H1 (cell line): Measurements from ENCODE around the gene TMC6. TPM values are rescaled to one million over a fixed set of nuclear protein-coding genes. Genes with fewer than 3 reads are reported as not detected.

ENCODE experiments used
- CTCF ChIA-PET: fragments of 300-600 bp; sonication (Branson Sonifier 250); formaldehyde crosslinking; loops from one replicate; lab custom pipeline; 2021; ENCODE audit not compliant: partially characterized antibody; lab: Charles Lee
- POLR2A ChIA-PET: fragments of 300-600 bp; sonication (Branson Sonifier 250); formaldehyde crosslinking; loops from one replicate; lab custom pipeline; 2021; ENCODE audit warnings: inconsistent platforms; ENCODE audit not compliant: partially characterized antibody; lab: Charles Lee
- DNase-seq, 2 experiments: peaks; one replicate each; pipeline versions ENCODE4 v3.0.0 to v3.0.0-alpha.2; 2010 to 2022; ENCODE audit warnings: low spot score in 2 of 2, low read depth in 1 of 2, mixed read lengths in 1 of 2
- FAIRE-seq: peaks from 2 replicates; lab custom pipeline; 2011; peaks lifted over from hg19 to GRCh38; lab: Jason Lieb, UNC
- H2AFZ ChIP-seq: 2 replicates; pipeline ENCODE4 v1.8.1; 2012; ENCODE audit warnings: low read length, inconsistent platforms
- H2AK5ac ChIP-seq: 2 replicates; pipeline ENCODE4 v1.6.1; 2013; ENCODE audit warnings: low read depth, low read length
- H2BK120ac ChIP-seq: replicated peaks from 2 replicates; pipeline ENCODE3; 2013; ENCODE audit warnings: low read depth, low read length, inconsistent platforms
- H2BK12ac ChIP-seq: 2 replicates; pipeline ENCODE4 v1.6.1; 2013; ENCODE audit warnings: low read depth, low read length
- H2BK15ac ChIP-seq: 2 replicates; pipeline ENCODE4 v1.6.1; 2013; ENCODE audit warnings: low read length
- H2BK20ac ChIP-seq: 2 replicates; pipeline ENCODE4 v1.6.1; 2013; ENCODE audit warnings: low read length
- H2BK5ac ChIP-seq: 2 replicates; pipeline ENCODE4 v1.6.1; 2013; ENCODE audit warnings: low read depth, low read length
- H3K14ac ChIP-seq: 2 replicates; pipeline ENCODE4 v1.6.1; 2013; ENCODE audit warnings: inconsistent platforms; ENCODE audit not compliant: insufficient read length
- H3K18ac ChIP-seq: 2 replicates; pipeline ENCODE4 v1.6.1; 2013; ENCODE audit warnings: low read length; ENCODE audit errors: extremely low read depth
- H3K23ac ChIP-seq: 2 replicates; pipeline ENCODE4 v1.6.1; 2013; ENCODE audit warnings: inconsistent platforms; ENCODE audit not compliant: insufficient read length
- H3K23me2 ChIP-seq: 2 replicates; pipeline ENCODE4 v1.6.1; 2013; ENCODE audit warnings: low read depth, low read length
- H3K27ac ChIP-seq: 2 replicates; pipeline ENCODE4 v1.6.1; 2011; ENCODE audit warnings: low read depth, low read length, inconsistent platforms
- H3K27me3 ChIP-seq, 4 experiments: replicated peaks in 1 of 4; 1 replicate in 1 of 4; 2 replicates in 3 of 4; pipeline versions ENCODE4 v1.6.1 to v1.8.1; 2011 to 2013; ENCODE audit warnings: low read length in 3 of 4, mild to moderate bottlenecking in 3 of 4, inconsistent platforms in 2 of 4, mixed read lengths in 2 of 4, moderate library complexity in 1 of 4; ENCODE audit not compliant: control insufficient read depth in 3 of 4, insufficient read depth in 3 of 4; ENCODE audit errors: extremely low read depth in 1 of 4
- H3K36me3 ChIP-seq, 4 experiments: 2 replicates each; pipeline versions ENCODE4 v1.6.1 to v1.8.1; 2011 to 2013; ENCODE audit warnings: mild to moderate bottlenecking in 4 of 4, low read length in 3 of 4, moderate library complexity in 2 of 4, control low read depth in 1 of 4, inconsistent platforms in 1 of 4; ENCODE audit not compliant: insufficient read depth in 4 of 4, control insufficient read depth in 2 of 4
- H3K4ac ChIP-seq: replicated peaks from 2 replicates; pipeline ENCODE3; 2013; ENCODE audit warnings: low read length, low read depth, mixed read lengths, inconsistent platforms; ENCODE audit not compliant: insufficient read length
- H3K4me1 ChIP-seq, 4 experiments: replicated peaks in 1 of 4; 1 replicate in 1 of 4; 2 replicates in 3 of 4; pipeline versions ENCODE4 v1.6.1 to v1.8.1; 2011 to 2013; ENCODE audit warnings: low read length in 3 of 4, inconsistent platforms in 2 of 4, mixed read lengths in 1 of 4; ENCODE audit not compliant: insufficient read depth in 4 of 4, control insufficient read depth in 3 of 4
- H3K4me2 ChIP-seq, 2 experiments: 2 replicates each; pipeline versions ENCODE4 v1.6.1 to v1.8.1; 2011 to 2013; ENCODE audit warnings: low read depth in 2 of 2, low read length in 2 of 2, control low read depth in 1 of 2, inconsistent platforms in 1 of 2, mild to moderate bottlenecking in 1 of 2; ENCODE audit not compliant: insufficient read depth in 1 of 2
- H3K4me3 ChIP-seq, 4 experiments: fragments of 200-600, 300-600 bp in 1 of 4; sonication (generic), shearing (Covaris generic), sonication (Bioruptor Twin) in 1 of 4; 2 replicates each; pipeline versions ENCODE4 v1.5.1 to v1.8.1; 2011 to 2016; ENCODE audit warnings: low read length in 4 of 4, low read depth in 3 of 4, control low read depth in 2 of 4, inconsistent platforms in 2 of 4, mild to moderate bottlenecking in 2 of 4, mixed read lengths in 1 of 4, moderate library complexity in 1 of 4; ENCODE audit not compliant: insufficient read depth in 2 of 4; ENCODE audit errors: extremely low read depth in 1 of 4
- H3K56ac ChIP-seq: replicated peaks from 2 replicates; pipeline ENCODE3; 2013; ENCODE audit warnings: low read depth, mild to moderate bottlenecking, mixed read lengths, low read length, inconsistent platforms; ENCODE audit not compliant: insufficient read length
- H3K79me1 ChIP-seq: 2 replicates; pipeline ENCODE4 v1.6.1; 2013; ENCODE audit warnings: low read depth, low read length, control low read depth
- H3K79me2 ChIP-seq, 2 experiments: 2 replicates each; pipeline versions ENCODE4 v1.6.1 to v1.8.1; 2012 to 2013; ENCODE audit warnings: low read length in 2 of 2, mild to moderate bottlenecking in 2 of 2, inconsistent platforms in 1 of 2; ENCODE audit not compliant: insufficient read depth in 2 of 2, control insufficient read depth in 1 of 2
- H3K9ac ChIP-seq, 4 experiments: replicated peaks in 1 of 4; 1 replicate in 1 of 4; 2 replicates in 3 of 4; pipeline versions ENCODE4 v1.6.1 to v1.8.1; 2011 to 2013; ENCODE audit warnings: low read depth in 3 of 4, low read length in 3 of 4, control low read depth in 2 of 4, mild to moderate bottlenecking in 2 of 4, moderate library complexity in 2 of 4, inconsistent platforms in 1 of 4; ENCODE audit errors: extremely low read depth in 1 of 4
- H3K9me3 ChIP-seq, 2 experiments: 2 replicates each; pipeline versions ENCODE4 v1.6.1 to v1.8.1; 2012 to 2013; ENCODE audit warnings: mild to moderate bottlenecking in 2 of 2, moderate library complexity in 2 of 2, control low read depth in 1 of 2, inconsistent platforms in 1 of 2, low read depth in 1 of 2, low read length in 1 of 2, mixed read lengths in 1 of 2; ENCODE audit not compliant: insufficient read depth in 2 of 2
- H4K20me1 ChIP-seq, 2 experiments: replicated peaks in 1 of 2; 2 replicates each; pipeline versions ENCODE3 to v1.8.1; 2011 to 2013; ENCODE audit warnings: inconsistent platforms in 2 of 2, low read length in 2 of 2, mild to moderate bottlenecking in 1 of 2; ENCODE audit not compliant: insufficient read depth in 2 of 2, control insufficient read depth in 1 of 2
- H4K5ac ChIP-seq: 2 replicates; pipeline ENCODE4 v1.6.1; 2013; ENCODE audit warnings: low read length, low read depth, mixed read lengths, inconsistent platforms; ENCODE audit not compliant: insufficient read length
- H4K8ac ChIP-seq: 2 replicates; pipeline ENCODE4 v1.8.0; 2013; ENCODE audit warnings: mild to moderate bottlenecking, moderate library complexity, low read length, inconsistent platforms; ENCODE audit not compliant: insufficient read depth; ENCODE audit errors: extremely low read depth
- H4K91ac ChIP-seq: replicated peaks from 2 replicates; pipeline ENCODE3; 2013; ENCODE audit warnings: low read length, mixed read lengths, inconsistent platforms; ENCODE audit not compliant: insufficient read length
- ATF2 ChIP-seq: IDR thresholded peaks from 2 replicates; pipeline ENCODE4 v1.6.1; 2012; ENCODE audit warnings: low read length, inconsistent platforms
- BRCA1 ChIP-seq: IDR thresholded peaks from 2 replicates; pipeline ENCODE4 v1.6.1; 2012; ENCODE audit warnings: low read depth, low read length, improper control_type of control experiment
- CHD1 ChIP-seq: IDR thresholded peaks from 2 replicates; pipeline ENCODE4 v1.6.1; 2012; ENCODE audit warnings: low read depth, low read length, improper control_type of control experiment
- CHD2 ChIP-seq: IDR thresholded peaks from 2 replicates; pipeline ENCODE4 v1.6.1; 2012; ENCODE audit warnings: low read length, improper control_type of control experiment
- FOSL1 ChIP-seq: IDR thresholded peaks from 2 replicates; pipeline ENCODE4 v1.6.1; 2011; ENCODE audit warnings: mild to moderate bottlenecking, low read depth, low read length, moderate library complexity; ENCODE audit not compliant: insufficient read depth
- NRF1 ChIP-seq: IDR thresholded peaks from 2 replicates; pipeline ENCODE4 v1.6.1; 2011; ENCODE audit warnings: mild to moderate bottlenecking, low read depth, low read length, improper control_type of control experiment
- SAP30 ChIP-seq: fragments of 300-600 bp; sonication (generic); IDR thresholded peaks from 2 replicates; pipeline ENCODE4 v1.7.1; 2012; ENCODE audit warnings: low read length, moderate library complexity, mild to moderate bottlenecking, inconsistent platforms; ENCODE audit not compliant: insufficient read depth, insufficient replicate concordance
- TAF1 ChIP-seq: IDR thresholded peaks from 2 replicates; pipeline ENCODE4 v1.6.1; 2011; ENCODE audit warnings: mild to moderate bottlenecking, low read depth, low read length
- TAF7 ChIP-seq: optimal IDR thresholded peaks from 2 replicates; pipeline ENCODE3; 2011; ENCODE audit warnings: low read depth, mild to moderate bottlenecking, inconsistent platforms, low read length, moderate library complexity, borderline replicate concordance
- WGBS, 2 experiments: shearing (Covaris generic) in 1 of 2; methylation state at CpG; one replicate each; pipeline versions ENCODE4 v1.1.6 to v1.1.7; 2013 to 2015; ENCODE audit warnings: low lambda C conversion rate in 2 of 2, mixed read lengths in 2 of 2, inconsistent platforms in 1 of 2, low coverage in 1 of 2, missing lambda C conversion rate in 1 of 2; ENCODE audit not compliant: insufficient replicate concordance in 2 of 2, insufficient coverage in 1 of 2, insufficient read length in 1 of 2; ENCODE audit errors: extremely low coverage in 1 of 2, missing lambda C conversion rate in 1 of 2; 5-methylcytosine and 5-hydroxymethylcytosine counted together
- polyA plus RNA-seq, 7 experiments: library from polyadenylated mRNA; depleted of rRNA in 3 of 7; stranded (reverse) in 5 of 7; unstranded in 2 of 7; fragments of >200 nt in 5 of 7; fragments of 200-250 nt in 2 of 7; gene quantifications; 1 replicate in 5 of 7; 2 replicates in 1 of 7; 4 replicates in 1 of 7; pipeline versions ENCODE4 v1.2.1 to v1.2.3, GENCODE V29; 2011 to 2013; ENCODE audit warnings: missing spikeins in 2 of 7, mixed read lengths in 2 of 7
- total RNA-seq: library from RNA; stranded (reverse); fragmentation: NEBNext Ultra II Directional; extraction: Animal tissue kit (Norgen Biotek cat#: 25700); gene quantifications from 2 replicates; pipeline ENCODE4 v1.2.1, GENCODE V29; 2021

TMC6 gene
- total and polyA plus RNA-seq, 2 of the 8 experiments (the other 6 are each of a cell fraction or from before 2014, with no cell fraction given) = 39.4 to 77.6 TPM

- no peak overlapping the region for H2BK20ac ChIP-seq
- no peaks in the 10 kb centered on the region for H3K4me1 ChIP-seq
- ChIA-PET CTCF (interaction anchor here (0.6 to 2.5 kb wide), 4 partner anchors 12 to 50 kb away, joined by 3 to 12 read pairs (median 5); no protein-coding TSS in a partner anchor), POLR2A (no interaction called here)
- H3K56ac ChIP-seq = no peak overlapping the region
- no peak overlapping the region for H3K9ac ChIP-seq
- peaks cover 11 to 58% (median 35%) of the 10 kb centered on the region in 4 experiments for H3K36me3 ChIP-seq
- no peak overlapping the region for H2BK120ac ChIP-seq
- no peaks in the 10 kb centered on the region for H3K9me3 ChIP-seq
- H3K23me2 ChIP-seq = no peaks in the 10 kb centered on the region
- H2AK5ac ChIP-seq = no peak overlapping the region
- no peak overlapping the region for H2BK5ac ChIP-seq
- no peak overlapping the region for H2BK12ac ChIP-seq
- no peak overlapping the region for H4K91ac ChIP-seq
- H3K27me3 ChIP-seq = no peaks in the 10 kb centered on the region
- no peak overlapping the region for H4K8ac ChIP-seq
- H3K79me1 ChIP-seq = no peaks in the 10 kb centered on the region
- no peak overlapping the region for H2BK15ac ChIP-seq
- H3K23ac ChIP-seq = no peak overlapping the region
- H3K79me2 ChIP-seq = no peaks in the 10 kb centered on the region
- DNase-seq (no peak), FAIRE-seq (no peak)
- no peak overlapping the region for H3K4me3 ChIP-seq
- H3K14ac ChIP-seq = no peak overlapping the region
- H2AFZ ChIP-seq = no peak overlapping the region
- H4K5ac ChIP-seq = no peak overlapping the region
- H4K20me1 ChIP-seq = peaks cover 1 to 2% of the 10 kb centered on the region in 2 experiments
- H3K18ac ChIP-seq = no peak overlapping the region
- WGBS, 2 experiments = 82% methylated on average over 4 of the region's 4 CpGs; no CpG with 5 or more reads in 1 of the 2 experiments
- no peak overlapping the region for H3K27ac ChIP-seq
- no peak overlapping the region for H3K4ac ChIP-seq
- no peak overlapping the region for H3K4me2 ChIP-seq
- TF ChIP-seq TAF7 (no peak), NRF1 (no peak), SAP30 (no peak), TAF1 (no peak), CHD2 (no peak), ATF2 (no peak), BRCA1 (no peak), FOSL1 (no peak), CHD1 (no peak)
Measured at GRCh38 chr17:78069695-78070094, 58.9 kb downstream of the TMC6 start.
